Kidney epithelial cell (primary cell): Measurements from ENCODE around the gene INO80. TPM values are rescaled to one million over a fixed set of nuclear protein-coding genes. Genes with fewer than 3 reads are reported as not detected.
"Not testable (repeated sequence)": the region's sequence is repeated elsewhere in the genome, so short reads cannot be mapped to it uniquely, and the experiment has no call there.

Experiments
- DNase-seq: peaks from one replicate; pipeline ENCODE4 v3.0.0-alpha.2; 2010; ENCODE audit warnings: low read depth
- H3K27me3 ChIP-seq: 2 replicates; pipeline ENCODE4 v1.6.0; 2011; ENCODE audit warnings: low read length; ENCODE audit not compliant: control insufficient read depth, insufficient read depth
- H3K36me3 ChIP-seq: 2 replicates; pipeline ENCODE4 v1.5.1; 2011; ENCODE audit warnings: low read length; ENCODE audit not compliant: control insufficient read depth, insufficient read depth
- H3K4me3 ChIP-seq: 2 replicates; pipeline ENCODE4 v1.5.1; 2011; ENCODE audit warnings: low read depth, mild to moderate bottlenecking, control low read depth, low read length
- CTCF ChIP-seq: IDR thresholded peaks from 2 replicates; pipeline ENCODE4 v1.5.1; 2011; ENCODE audit warnings: mild to moderate bottlenecking, moderate library complexity, low read length, control low read depth, inconsistent platforms; ENCODE audit not compliant: insufficient read depth, poor library complexity, severe bottlenecking
- total RNA-seq: library from RNA; depleted of rRNA; stranded (reverse); fragments of >200 nt; gene quantifications from 2 replicates; pipeline ENCODE4 v1.2.3, GENCODE V29; 2015

Gene INO80
- total RNA-seq, 1 donor from 2014 or later: 26.7 TPM

DNA sequence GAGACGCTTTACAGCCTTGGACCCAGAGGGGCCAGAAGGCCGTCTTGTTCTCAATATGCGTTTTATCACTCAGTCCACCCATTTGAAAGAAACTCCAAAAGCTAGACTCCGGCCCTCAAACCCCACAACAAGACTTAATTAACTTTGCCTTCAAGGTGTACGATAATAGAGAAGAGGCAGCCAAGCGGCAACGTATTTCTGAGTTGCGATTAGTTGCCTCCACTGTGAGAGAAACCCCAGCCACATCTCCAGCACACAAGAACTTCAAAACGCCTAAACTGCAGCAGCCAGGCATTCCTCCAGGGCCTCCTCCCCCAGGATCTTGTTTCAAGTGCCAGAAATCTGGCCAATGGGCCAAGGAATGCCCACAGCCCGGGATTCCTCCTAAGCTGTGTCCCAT lies 17.4 kb upstream of the INO80 start:
- Histone ChIP-seq H3K27me3 (no peaks in the 10 kb centered on the region), H3K4me3 (no peak overlapping the region), H3K36me3 (no peaks in the 10 kb centered on the region)
- no peak for TF ChIP-seq CTCF
- DNase-seq: no peak

DNA sequence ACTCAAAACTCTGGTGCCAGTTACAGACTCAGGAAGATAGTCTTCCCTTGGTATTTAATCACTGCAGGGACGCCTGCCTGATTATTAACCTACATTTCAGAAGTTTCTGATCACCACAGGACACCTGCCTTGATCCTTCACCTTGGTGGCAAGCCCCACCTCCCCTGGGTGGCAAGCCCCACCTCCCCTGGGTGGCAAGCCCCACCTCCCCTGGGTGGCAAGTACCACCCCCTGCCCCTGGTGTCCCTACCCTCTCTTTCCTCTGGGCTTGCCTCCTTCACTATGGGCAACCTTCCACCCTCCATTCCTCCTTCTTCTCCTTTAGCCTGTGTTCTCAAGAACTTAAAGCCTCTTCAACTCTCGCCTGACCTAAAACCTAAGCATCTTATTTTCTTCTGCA lies 16.0 kb upstream of the INO80 start:
- not testable (repeated sequence) for H3K4me3 ChIP-seq, DNase-seq, H3K36me3 ChIP-seq, H3K27me3 ChIP-seq

- no peak for DNase-seq
- no peak overlapping the region for H3K4me3 ChIP-seq
- no peaks in the 10 kb centered on the region for H3K36me3 ChIP-seq
- TF ChIP-seq CTCF: no peak
- no peaks in the 10 kb centered on the region for H3K27me3 ChIP-seq
Measured at GRCh38 chr15:41128174-41128902, 12.3 kb upstream of the INO80 start.

DNA sequence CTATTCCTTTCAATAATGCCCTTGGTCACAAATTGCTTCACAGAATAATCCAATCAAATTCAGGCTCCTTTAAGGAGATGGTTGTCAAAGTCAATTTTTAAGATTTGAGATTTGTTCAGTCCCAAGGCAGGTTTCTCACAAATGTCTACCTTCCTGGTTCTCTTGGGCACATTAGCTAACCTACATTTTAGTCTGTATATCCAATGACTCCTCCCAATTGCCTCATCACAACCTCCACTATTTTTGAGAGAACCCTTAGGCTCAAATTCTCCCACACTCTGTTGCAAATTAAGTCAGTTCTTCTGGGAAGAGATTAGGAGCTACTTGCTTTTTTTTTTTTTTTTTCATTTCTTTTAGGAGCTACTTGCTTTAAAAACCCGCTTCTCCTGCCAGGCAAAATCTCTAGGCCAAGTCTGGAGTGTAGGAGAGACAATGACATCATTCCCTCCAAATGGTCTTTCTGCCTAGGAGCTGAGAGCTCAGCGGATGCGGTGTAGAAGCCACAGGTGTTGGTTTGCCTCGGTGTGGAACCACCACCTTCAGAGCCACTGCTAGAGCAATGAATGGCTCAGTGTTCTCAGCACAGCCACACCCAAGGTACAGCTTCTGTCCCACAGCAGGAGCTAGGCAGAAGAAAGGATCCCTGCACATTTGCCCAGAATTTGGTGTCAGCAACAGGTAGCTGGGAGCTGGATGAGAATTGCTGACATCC lies 10.0 kb upstream of the INO80 start:
- TF ChIP-seq CTCF: no peak
- Histone ChIP-seq H3K4me3 (no peak overlapping the region), H3K27me3 (no peaks in the 10 kb centered on the region), H3K36me3 (no peaks in the 10 kb centered on the region)
- DNase-seq: no peak

DNA sequence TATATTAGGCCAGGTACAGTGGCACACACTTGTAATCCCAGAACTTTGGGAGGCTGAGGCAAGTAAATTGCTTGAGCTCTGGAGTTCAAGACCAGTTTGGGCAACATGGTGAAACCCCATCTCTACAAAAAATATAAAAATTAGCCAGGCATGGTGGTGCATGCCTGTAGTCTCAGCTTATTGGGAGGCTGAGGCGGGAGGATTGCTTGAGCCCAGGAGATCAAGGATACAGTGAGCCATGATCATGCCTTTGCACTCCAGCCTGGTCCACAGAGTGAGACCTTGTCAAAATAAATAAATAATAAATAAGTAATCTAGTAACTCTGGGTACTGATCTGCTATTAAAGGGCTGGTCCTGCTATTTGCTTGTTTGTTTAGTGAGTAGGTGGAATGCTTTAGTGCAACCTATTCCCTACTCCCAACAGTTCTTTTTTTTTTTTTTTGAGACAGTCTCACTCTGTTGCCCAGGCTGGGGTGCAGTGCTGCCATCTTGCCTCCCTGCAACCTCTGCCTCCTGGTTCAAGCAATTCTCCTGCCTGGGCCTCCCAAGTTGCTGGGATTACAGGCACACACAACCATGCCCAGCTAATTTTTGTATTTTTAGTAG lies 9.1 kb upstream of the INO80 start:
- Histone ChIP-seq H3K4me3 (no peak overlapping the region), H3K36me3 (no peaks in the 10 kb centered on the region), H3K27me3 (no peaks in the 10 kb centered on the region)
- no peak for TF ChIP-seq CTCF
- no peak for DNase-seq

DNA sequence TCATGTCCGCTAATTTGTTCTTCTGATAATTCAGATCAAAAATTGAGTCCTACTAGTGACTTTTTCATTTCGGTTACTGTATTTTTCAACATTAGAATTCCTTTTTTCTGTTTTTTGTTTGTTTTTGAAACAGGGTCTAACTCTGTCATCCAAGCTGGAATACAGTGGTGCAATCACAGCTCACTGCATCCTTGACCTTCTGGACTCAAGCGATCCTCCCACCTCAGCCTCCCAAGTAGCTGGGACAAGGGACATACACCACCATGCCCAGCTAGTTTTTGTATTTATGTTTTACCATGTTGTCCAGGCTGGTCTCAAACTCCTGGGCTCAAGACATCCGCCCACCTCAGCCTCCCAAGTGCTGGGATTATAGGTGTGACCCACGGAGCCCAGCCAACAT lies 8.0 kb upstream of the INO80 start:
- no peak for TF ChIP-seq CTCF

More for the DNA sequence above, 8.0 kb upstream of the INO80 start:
- DNase-seq: no peak
- no peaks in the 10 kb centered on the region for H3K27me3 ChIP-seq
- H3K4me3 ChIP-seq: no peak overlapping the region
- no peaks in the 10 kb centered on the region for H3K36me3 ChIP-seq
